NCI-H2081 treated with DMSO at 0.1 percent for 48 hours (cell line): ENCODE measurements around the gene ARHGAP32.
A peak's percentile ranks its signal among the peaks of the same experiment; 100 is the strongest.

Experiments used
- DNase-seq: peaks from one replicate; lab custom pipeline; 2025; lab: John Stamatoyannopoulos, UW

The ARHGAP32 gene

DNA sequence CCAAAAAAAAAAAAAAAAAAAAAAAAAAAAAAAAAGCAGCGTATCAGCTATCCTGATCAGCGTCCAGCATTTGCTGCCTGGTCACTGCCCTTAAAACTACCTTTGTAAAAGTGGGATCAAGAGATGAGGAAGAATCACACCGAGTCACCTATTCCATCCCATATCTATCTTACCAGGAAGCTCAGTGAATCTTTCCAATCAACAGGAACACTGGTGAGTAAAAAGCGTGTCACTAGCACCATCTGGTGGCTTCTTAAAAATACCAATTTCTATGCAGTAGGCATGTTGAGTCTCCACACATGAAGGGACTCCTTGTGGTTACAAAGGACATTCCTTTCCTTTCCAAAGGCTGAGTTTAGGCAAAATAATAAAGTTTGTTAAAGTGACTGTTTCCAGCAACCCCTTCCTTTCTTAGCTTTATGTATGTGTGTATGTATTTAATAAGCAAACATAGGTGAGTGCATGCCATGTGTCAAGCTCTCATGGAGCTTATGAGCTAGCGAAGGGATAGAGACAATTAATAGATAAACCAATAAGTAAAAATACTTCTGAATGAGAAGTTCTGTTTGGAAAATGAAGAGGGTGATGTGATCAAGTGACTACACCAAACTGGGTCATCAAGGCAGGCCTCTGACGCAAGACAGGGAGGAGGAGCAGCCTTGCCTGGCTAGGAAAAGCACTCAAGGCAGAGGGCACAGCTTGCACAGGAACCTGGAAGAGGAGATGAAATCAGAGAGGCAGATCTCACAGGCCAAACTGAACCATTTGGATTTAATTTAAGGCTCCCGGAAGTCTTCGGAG lies 235.5 kb downstream of the ARHGAP32 start:
- DNase-seq: peak; percentile 69

DNA sequence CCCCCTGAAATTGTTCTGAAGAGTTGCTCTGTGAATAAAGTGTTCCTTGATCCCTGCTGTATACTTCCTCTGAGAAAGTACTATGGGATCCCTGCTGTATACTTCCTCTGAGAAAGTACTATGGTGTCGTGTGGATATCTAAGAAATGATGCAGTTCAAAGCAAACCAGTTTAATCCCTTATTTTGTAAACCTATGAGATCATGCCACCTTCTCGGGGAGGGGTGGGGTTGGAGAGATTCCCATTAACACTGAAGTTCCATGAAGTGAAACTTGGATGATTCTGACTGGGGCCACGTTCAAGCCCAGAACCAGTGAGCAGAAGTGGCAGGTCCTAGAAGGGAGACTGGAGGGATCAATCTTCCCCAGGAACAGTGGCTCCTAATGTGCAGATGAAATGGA lies 236.5 kb downstream of the ARHGAP32 start:
- no peak for DNase-seq

DNA sequence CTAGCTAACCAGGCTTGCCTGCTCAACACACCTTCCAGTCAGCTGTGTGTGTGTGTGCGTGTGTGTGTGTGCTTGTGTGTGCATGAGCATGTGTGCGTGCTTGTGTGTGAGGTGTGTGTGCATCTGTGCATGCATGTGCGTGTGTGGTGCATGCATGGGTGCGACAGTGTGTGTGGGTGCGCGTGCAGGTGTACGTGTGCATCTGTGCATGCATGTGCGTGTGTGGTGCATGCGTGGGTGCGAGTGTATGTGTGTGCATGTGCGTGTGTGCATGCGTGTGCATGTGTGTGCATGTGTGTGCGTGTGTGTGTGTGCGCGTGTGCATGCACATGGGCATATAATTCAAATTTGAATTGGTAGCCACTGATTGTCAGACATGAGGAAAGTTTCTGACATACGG lies 239.0 kb downstream of the ARHGAP32 start:
- DNase-seq: no peak

DNA sequence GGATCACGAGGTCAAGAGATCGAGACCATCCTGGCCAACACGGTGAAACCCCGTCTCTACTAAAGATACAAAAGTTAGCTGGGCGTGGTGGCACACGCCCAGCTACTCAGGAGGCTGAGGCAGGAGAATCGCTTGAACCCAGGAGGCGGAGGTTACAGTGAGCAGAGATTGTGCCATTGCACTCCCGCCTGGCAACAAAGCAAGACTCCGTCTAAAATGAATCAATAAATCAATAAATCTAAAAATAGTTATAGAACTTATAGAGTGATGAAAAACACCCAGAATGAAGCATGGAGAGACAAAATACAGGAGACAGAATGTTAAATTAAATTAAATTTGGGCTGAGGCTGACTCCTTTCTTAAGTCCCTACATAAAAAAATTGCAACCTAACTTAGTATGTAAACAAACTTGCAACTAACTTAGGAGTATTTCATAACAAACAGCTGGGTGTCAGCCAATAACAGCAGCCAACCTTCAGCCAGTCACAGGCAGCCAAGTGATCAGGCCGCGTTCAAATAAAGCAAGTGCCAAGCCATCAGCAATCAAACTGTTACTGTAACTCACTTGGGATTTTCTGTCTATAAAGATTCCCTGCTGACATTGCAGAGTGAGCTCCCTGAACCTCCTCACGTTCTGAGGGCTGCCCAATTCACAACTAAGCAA lies 242.2 kb downstream of the ARHGAP32 start:
- DNase-seq: no peak

DNA sequence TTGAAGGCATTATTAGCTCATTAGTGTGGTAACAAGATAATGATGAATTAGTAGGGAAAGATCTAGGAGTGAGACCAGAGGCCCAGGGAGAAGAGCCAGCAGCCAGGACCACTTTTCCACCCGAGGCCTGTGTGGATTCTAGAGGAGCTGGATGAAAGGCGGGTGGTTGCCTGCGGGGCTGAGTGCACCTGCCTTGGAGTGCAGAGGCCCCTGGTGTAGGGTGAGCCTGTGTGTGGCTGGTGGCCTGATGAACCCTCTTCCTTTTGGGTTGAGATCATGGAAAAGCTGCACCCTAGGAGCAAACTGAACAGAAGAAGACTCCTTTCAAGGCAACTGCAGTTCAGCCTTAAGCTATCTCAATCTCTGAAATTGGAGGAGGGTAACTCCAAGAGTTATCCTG lies 243.5 kb downstream of the ARHGAP32 start:
- DNase-seq: no peak

DNA sequence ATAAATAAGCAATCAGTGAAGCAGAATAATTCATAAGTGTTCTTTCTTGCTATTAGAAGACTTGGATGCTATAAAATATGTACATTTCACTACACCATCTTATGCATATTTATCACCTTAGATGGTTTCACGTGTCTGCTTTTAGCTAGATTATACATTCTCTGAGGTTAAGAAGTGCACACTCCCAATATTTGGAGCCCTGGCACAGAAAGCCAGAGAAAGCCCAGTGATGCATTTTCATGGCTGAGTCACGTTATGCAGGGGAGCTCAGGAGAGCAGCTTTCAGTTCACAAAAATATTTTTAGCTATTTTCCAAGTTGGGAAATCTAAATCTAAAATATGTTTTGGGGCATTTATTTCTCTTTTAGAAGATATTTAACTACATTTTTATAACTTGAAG lies 244.4 kb downstream of the ARHGAP32 start:
- no peak for DNase-seq

DNA sequence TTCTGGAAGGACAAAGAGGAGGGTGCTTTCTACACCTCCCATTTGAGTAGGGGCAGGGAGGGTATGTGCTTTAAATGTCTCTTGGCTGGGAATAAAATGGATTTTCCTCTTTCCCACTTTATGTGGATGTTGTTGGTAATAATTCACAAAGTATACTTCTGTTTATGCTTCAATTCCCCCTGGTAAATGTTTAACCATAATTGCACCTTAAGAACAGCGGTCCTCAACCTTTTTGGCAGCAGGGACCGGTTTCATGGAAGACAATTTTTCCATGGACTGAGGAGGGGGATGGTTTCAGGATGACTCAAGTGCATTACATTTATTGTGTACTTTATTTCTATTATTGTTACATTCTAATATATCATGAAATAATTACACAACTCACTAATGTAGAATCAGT lies 245.5 kb downstream of the ARHGAP32 start:
- no peak for DNase-seq

DNA sequence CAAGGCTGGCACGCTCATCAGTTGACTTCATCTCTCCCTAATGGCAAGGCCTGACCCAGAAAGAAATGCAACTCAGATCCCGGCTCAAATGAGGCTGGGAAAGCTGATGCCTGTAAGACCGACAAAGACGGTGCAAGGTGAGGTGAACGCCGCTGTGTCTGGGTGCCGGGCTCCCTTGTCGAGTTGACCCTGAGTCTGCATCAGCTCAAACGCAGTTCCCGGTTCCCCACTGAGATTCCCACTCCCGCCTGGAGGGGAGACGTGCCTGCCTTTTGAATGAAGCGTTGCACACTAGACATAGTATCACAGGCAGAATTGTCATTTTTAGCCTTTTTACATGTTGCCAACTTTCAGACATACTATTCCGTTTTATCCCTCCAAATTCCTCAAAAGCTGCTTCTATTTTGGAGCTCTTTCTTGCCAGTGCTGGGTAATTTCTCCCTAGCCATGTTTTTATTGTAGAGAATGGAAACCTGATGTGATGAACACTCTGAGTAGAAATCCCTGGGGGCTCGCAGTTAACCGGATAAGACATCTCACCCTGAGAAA lies 248.6 kb downstream of the ARHGAP32 start:
- no peak for DNase-seq

DNA sequence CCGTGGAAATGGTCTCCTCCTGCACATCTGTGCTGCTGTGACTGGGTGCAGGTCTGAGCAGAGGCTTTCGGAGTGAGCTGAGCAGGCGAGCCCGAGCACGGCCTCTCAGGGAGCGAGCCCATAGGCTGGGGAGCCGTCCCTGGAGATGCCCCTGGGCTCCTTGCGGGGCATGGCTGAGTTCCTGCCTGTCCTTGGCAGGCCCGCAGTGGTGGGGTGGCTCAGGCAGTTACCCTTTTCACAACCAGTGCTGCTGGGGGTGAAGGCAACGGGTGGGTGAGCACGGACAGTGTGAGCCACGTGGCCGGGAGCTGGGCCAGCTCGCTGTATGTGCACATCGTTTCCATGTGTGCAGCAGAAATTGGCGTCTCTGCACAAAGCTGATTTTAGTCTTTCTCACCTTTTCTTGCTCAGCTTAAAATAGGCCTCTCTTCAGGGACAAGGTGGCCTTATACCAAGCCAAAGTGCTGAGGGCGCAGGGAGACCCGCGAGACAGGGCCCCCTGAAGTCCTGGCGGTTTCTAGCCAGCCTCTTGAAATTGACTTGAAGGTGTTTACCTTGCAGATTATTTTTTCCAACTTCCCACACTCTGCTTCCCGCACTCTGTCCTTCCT lies 249.2 kb downstream of the ARHGAP32 start, which contains the start of gene TP53AIP1:
Gene TP53AIP1 (minus strand): TSS at position 55 of the 611 bp plus-strand sequence. CDS start 5,053 bp downstream, outside the sequence.
- no peak for DNase-seq

DNA sequence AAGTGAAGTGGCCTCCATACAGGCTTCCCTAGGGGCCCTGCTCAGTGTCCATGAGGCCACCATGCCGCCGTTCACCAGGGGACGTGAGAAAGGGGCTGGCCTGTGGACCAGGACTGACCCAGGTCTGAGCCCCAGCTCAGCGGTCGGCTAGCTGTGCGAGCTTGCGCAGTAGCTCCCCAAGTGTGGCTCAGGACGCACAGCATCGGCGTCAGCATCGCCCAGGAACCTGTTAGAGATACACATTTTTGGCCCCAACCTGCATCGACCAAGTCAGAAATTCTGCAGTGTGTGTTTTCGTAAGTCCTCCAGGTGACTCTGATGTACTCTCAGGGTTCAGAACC lies 249.9 kb downstream of the ARHGAP32 start:
- DNase-seq: no peak

DNA sequence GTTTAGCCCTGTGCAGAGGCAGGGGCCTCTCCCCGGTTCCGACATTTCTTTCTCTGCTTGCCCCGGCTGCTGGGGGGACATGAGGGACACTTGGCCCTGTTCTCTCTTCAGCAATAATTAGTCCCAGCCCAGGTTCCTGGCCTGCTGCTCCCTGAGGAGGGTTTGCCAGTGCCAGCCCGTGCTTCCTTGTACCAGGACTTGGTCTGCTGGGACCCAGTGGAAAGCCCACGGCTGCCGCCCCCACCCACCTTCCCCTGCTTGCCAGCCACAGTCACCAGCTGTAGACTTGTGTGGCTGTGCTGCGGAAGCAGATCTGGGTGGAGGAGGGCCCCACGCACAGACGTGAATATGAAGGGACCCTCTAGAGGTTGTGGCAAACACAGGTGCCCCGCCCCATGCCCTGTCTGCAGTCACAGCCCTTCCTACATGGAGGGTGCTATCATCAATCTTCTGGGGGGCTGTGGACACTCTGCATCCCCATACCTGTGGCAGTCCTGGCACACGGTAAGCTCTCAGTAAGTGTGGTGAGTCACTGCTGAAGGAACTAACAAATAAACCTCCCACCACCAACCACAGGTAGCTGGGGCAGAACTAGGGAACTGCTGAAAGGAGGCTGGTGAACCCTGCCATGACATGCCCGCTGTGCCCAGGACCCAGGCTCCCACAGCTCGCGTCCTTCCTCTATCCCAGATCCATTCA lies 250.4 kb downstream of the ARHGAP32 start:
- no peak for DNase-seq

DNA sequence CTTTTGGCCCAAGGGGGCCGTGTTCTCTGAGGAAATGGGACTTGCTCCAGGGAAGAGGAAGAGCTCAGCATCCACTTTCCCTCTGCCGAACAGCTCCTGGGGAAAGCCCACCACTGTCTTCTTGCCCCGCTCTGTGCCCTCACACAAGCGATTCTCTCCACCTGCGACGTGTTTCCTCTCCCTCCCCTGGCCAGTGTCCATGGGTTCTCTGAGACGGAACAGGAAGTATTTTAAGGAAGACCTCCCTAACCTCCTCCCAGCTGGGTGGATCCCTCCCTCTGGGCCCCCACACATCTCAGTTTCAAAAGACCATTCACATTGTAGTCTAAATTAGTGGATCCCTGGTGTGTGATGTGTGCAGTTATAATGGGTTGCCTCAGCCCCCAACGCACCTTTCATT lies 251.0 kb downstream of the ARHGAP32 start:
- no peak for DNase-seq

DNA sequence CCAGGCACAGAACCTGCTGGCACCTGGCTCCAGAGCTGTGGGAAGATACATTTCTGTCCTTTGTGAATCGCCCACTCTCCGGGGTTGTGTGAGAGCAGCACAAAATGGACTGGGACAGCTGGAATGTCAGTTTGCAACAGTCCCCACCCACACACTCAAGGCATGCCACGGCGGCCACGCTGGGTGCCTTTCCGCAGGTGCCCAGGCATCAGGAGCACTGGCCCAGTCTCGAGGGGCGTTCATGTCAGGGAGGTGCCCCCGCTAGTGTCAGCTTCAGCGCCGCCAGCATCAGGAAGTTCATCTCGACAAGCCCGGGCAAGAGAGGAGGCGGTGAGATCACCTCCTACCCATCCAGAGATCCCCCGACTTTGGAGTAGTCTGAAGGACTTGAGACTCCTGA lies 251.5 kb downstream of the ARHGAP32 start:
- no peak for DNase-seq

DNA sequence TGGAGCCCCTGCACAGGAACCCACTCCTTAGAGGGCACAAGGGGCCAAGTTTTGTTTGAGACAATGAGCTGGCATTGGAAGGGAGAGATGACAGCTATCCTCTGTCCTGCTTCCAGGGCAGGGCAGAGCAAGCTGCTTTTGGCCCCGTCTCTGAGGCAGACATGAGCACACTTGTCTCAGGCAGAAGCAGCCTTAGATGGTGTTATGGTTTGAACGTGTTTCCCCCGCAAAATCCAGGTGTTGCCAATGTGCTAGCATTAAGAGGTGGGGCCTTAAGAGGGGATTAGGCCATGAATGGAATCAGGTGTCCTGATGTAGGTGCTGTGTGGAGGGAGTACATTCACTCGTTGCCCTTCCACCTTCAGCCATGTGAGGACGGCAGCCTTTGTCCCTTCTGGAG lies 252.0 kb downstream of the ARHGAP32 start:
- no peak for DNase-seq

DNA sequence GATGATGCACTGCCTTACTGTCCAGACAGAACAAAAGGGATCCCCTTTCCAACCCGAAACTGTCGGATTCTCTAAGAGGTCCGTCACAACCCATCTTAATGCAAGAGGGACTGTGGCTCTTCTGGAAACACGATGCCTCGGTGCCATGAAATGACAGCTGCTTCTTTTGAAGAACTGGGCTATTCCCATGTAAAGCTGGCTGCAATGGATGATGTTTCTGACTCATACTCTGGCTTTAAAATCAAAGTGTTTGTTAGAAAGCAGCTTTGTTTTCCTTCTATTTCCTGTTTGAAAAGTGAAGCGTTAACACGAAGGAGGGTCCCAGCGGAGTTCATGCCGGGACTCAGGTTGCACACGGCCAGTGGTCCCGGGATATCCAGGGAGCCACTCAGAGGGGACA lies 252.5 kb downstream of the ARHGAP32 start:
- no peak for DNase-seq

DNA sequence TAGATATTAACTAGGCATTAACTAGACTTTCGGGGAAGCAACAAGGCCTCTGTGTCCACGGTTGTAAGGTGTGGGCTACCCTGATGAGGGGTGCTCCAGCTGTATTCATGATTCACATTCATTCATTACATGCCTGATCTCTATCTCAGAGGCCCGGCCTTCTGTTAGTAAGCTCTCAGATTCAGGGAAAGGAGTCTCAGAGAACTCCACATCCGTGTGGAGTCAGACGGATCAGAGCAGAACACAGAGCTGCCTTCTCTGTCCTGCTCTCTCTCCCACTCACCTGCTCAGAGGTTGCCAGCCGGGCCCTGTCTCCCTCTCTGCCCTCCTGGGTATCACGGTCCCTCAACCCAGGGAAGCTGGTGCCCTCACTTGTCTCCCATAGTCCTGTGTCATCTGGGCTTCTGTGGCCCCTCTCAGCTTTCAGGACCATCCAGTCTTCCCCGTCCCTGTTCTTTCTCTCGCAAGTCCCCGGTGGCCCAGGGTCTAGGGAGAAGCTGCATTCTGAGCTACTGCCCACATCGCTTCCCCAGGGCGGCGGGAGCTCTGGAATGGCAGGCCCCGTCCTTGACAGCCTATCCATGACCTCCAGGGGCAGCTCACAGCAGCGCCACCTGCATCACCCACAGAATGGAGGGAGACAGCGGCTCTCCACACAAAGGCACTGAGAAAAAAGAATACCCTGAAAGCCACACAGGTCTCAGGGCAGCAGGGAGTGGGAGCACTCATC lies 253.8 kb downstream of the ARHGAP32 start:
- no peak for DNase-seq

DNA sequence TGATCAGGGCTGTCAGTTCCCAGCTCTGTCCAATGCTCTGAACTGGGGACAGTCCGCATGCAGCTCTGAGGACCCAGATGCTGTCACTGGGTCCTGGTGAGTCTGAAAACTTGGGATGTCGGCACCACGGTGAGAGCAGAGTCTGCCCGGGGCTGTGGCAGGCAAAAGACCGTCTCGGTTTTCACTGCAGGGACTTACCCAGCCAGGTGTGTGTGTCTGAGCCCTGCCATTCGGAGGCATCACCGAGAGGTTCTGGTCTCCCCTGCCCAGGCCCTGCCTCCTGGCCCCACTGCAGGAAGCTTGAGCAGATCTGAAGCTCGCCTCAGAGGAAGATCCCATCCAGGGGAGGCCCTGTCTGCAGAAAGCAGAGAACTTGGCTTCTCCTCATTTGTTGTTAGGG lies 254.6 kb downstream of the ARHGAP32 start:
- DNase-seq: no peak

DNA sequence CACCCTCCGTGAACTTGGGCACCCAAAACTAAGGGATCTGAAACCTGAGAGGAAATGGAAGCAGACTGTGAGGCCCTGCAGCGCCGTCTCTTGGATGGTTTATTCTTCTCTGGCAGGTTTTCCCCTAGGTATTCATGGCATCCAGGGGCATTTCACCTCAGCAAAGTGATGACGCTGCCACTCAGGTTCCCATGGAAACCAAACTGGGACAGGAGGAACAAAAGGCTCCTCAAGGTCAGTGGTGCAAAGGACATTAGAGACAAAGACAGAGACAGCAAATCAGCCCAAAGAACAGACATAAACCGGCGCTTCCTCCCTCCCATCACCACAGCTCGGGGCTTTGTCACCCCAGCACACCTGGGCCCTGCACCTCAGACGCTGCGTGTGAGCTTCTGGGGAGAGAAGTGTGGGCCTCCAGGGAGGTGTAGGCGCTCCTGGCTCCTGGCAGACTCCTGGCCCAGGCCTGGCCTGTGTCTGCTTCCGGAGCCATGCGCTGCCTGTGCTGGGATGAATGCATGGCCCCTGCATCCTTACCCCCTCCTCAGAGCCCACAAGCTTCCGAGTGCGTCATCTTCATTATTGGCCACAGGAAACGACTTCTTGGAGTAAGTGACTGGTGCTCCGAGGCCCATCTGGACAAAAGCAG lies 255.4 kb downstream of the ARHGAP32 start:
- no peak for DNase-seq

DNA sequence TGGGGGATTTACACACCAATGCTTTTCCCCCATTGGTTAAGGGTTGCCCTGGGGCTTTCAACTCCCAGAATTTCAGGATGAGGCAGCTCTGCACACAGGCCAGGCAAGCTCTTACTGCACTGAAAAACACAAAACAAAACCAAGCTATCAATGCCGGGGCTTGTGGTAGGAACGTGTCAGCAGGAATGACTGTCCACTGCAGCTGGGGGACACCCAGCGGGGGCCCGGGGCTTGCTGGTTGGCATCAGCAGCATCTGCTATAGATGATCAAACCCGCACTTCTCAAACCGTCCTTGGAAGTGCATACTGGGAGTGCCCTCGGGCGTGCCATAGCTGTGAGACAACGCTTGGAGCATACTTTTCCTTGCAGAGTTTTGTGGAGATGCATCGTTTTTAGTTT lies 257.2 kb downstream of the ARHGAP32 start:
- no peak for DNase-seq

DNA sequence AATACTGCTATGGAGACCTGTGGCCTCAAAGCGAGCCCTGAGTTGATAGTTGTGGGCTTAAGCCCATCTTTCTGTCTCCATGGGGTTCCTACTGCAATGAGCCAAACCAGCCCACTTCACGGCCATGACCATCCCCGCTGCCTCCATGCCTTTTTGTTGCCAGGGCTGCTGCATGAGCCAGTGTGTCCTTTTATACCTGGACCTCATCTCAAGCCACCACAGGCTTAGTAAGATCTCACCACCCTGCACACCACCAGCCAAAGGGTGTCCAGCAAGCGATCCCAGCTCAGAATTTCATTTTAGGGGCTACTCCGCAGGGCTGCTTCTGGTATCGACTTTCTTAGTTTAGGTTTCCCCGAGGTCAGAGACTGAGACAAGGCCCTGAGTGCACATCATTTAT lies 257.8 kb downstream of the ARHGAP32 start:
- no peak for DNase-seq

DNA sequence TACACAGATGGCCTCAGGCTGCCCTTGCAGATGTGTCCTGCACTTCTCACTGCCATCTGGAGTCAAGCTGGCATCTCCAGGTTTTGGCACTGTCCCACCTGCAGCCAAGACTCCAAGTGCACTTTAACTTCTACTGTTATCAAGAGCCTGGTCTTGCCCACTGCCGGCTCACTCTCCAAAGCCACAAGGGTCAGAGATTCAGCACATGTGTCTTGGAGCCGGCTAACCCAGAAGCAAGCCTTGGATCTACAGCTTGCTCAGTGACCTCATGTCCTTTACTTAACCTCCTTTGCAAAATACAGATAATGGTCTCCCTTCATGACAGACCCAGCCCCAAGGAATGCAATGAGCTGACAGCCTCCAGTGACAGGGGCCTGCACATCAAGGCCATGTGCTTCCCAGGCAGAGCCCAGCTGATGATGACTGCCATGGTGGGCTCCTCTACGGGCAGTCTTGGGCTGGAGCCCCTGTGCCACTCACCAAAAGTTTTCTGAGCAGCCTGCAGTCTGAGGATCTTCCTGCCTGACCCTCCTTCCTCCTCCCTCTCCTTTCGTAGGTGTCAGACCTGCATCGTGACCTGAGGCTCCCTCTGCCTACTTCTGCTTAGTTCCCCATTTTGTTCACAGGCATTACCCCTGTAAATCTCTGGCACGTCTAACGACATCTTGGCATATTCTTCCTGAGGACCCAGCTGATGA lies 258.5 kb downstream of the ARHGAP32 start:
- no peak for DNase-seq
